ENCODE results near the gene MOSMO.
"Not testable (repeated sequence)": the region's sequence is repeated elsewhere in the genome, so short reads cannot be mapped to it uniquely, and the experiment has no call there.

Gene MOSMO

DNA sequence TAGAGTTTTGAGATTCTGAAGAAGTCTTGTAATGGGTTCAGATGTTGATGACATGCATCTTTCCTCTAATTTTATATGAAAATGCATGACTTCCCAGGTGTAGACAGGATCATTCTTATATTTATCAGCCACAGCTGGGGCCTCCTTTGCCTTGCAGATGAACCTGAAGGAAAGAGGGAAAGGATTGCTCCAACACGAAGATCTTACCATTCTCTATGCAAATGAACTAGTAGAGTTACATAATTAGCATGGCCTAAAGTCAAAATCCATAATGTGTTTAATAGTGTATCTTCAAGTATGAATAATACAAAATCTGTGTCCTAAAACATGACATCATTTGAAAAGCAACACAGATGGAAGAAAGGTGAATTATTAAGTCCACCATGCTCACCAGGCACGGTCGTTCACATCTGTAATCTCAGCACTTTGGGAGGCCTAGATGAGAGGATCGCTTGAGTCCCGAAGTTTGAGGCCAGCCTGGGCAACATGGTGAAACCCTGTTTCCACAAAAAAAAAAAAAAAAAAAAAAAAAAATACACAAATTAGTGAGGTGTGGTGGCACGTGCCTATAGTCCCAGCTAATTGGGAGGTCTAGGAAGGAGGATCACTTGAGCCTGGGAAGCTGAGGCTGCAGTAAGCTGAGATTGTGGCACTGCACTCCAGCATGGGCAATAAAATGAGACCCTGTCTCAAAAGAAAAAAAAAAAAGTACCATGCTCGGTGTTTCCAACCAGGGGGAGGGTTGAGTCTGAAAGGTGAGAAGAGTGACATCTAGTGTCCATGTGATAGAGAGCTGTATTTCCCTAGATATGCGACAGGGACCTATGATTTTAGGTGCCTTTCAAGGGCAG is 90.7 kb downstream of the MOSMO start:
- peak; percentile 47 for DNase-seq

DNA sequence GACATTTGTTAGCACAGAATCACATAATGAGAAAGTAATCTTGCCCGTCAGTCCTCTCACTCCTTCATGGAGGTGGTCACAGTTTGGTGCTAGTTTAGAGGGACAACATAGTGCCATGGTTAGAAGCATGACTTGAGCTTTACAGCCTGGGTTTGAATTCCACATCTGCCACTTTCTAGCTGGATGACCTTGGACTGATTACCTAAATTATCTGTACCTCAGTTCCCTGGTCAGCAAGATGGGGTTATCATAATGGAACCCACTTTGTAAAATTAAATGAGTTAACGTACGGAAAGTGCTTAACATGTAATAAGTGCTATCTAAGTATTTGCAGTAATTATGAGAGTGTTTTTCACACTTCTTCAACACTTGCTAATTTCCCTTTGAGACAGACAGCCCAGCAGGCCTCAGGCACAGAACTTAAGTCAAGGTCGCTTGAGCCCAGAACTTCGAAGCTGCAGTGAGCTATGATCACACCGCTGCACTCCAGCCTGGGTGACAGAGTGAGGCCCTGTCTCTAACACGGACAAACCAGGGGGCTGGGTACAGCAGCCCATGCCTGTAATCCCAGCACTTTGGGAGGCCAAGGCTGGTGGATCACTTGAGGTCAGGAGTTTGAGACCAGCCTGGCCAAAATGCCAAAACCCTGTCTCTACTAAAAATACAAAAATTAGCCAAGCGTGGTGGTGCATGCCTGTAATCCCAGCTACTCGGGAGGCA is 91.5 kb downstream of the MOSMO start:
- DNase-seq, result no peak

GRCh38 chr16:22103441-22103840 is 95.5 kb downstream of the MOSMO start:
- DNase-seq, result no peak

- DNase-seq, result no peak
Observed at GRCh38 chr16:22109258-22109898, 101.5 kb downstream of the MOSMO start.

GRCh38 chr16:22111629-22112028 is 103.7 kb downstream of the MOSMO start:
- not testable (repeated sequence) for DNase-seq

DNA sequence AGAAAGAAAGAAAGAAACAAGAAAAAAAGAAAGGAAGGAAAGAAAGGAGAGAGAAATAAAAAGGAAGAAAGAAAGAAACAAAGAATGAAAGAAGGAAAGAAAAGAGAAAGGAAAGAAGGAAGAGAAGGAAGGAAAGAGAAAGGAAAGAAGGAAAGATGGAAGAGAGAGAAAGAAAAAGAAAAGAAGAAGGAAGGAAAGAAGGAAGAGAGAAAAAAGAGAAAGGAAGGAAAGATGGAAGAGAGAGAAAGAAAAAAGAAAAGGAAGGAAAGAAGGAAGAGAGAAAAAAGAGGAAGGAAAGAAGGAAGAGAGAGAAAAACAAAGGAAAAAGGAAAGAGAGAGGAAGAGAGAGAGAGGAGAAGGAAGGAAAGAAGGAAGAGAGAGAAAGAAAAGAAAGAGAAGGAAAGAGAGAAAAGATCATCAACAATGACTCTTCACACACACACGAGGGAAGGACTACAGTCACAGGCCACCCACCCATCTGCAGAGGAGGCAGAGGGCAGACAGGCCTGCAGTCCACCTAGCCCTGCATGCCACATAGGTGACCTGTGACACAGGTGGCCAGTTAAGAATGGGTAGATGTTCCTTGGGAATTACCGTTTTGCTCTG is 108.3 kb downstream of the MOSMO start:
- no peak for DNase-seq

GRCh38 chr16:22117609-22118008 is 109.7 kb downstream of the MOSMO start:
- DNase-seq, result peak; percentile 41

DNA sequence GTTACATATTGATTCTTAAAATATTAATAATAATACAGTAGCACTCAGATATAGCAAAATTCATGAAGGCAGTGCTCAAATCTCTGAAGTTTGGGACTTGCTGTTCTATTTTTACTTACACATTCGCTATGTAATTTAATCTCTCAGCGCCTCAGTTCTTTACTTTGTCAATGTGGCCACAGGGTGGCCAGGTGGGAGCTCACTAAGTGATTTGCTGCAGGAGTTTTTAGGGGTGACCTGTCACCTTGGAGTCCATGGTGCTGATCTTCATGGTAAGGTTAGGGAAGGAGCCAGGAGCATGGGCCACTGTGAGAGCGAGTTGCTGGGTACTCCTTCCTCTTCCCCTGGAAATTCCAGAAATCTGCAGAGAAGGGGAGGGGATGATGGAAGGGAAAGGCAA is 112.5 kb downstream of the MOSMO start:
- DNase-seq, result no peak

DNA sequence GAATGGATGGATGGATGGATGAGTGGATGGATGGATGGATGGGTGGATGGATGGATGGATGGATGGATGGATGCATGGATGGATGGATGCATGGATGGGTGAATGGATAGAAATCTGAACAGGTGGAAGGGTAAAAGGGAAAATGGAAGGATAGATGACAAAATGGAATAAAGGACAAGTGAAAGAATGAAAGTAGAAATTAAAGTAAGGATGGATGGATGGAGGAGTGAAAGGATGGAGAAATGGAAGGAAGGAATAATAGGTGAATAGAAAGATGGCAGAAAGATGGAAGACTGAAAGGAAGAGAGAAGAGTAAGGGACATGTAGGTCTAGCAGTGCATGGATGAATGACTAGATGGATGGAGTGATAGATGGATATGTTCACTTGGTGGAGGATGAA is 114.3 kb downstream of the MOSMO start:
- DNase-seq, result no peak

DNA sequence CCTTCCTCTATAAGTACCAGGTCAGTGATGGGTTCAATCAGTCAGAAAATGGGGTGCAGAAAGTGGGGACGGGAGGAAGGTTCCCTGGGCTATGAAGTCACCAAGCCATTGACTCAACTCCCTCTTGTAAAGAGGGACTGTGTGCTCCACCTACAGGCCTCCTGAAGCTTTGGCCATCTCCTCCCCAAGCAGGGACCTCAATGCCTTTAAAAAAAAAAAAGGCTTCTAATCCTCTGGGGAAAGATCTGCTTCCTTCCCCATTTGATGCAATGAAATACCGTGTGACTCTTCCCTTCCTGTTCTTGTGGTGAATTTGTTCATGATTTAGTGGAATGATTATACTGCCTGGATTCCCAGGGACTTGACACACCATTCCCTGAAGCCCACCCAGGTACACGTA is 115.2 kb downstream of the MOSMO start:
- no peak for DNase-seq

DNA sequence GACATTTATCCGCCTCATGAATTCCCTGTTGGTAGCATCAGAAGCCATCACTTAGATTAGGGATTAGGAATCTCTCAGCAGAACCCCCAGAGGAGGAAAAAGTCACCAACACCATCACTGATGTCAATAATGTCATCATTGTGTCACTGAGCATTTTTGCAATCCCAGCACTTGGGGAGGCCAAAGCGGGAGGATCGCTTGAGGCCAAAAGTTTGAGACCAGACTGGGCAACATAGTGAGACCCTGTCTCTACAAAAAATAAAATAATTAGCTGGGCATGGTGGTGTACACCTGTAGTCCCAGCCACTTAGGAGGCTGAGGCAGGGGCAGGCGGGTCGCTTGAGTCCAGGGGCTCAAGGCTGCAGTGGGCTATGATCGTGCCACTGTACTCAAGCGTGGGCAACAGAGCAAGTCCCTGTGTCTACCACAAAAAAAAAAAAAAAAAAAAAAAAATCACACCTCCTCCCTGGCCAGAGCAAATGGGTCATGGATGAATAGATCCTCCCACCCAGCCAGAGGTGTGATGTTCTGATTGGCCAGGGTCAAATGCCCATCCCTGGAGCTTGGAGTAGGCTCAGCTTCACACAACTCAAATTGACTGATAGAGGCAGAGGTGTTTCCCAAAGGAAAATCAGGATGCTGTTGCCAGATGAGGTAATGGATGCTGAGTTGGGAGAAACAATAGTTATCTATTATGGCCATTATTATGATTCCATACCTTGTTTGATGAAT is 116.0 kb downstream of the MOSMO start:
- no peak for DNase-seq

- no peak for DNase-seq
Observed at GRCh38 chr16:22124583-22125284, 116.8 kb downstream of the MOSMO start.

GRCh38 chr16:22126037-22126558 is 118.2 kb downstream of the MOSMO start:
- DNase-seq, result no peak

DNA sequence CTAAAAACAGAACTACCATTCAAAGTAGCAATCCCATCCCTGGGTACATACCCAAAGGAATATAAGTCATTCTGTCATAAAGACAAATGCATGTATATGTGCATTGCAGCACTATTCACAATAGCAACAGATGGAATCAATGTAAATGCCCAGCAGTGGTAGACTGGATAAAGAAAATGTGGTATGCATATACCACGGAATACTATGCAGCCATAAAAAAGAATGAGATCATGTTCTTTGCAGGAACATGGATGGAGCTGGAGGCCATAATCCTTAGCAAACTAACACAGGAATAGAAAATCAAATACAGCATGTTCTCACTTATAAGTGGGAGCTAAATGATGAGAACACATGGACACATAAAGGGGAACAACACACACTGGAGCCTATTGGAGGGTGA is 120.6 kb downstream of the MOSMO start:
- not testable (repeated sequence) for DNase-seq

DNA sequence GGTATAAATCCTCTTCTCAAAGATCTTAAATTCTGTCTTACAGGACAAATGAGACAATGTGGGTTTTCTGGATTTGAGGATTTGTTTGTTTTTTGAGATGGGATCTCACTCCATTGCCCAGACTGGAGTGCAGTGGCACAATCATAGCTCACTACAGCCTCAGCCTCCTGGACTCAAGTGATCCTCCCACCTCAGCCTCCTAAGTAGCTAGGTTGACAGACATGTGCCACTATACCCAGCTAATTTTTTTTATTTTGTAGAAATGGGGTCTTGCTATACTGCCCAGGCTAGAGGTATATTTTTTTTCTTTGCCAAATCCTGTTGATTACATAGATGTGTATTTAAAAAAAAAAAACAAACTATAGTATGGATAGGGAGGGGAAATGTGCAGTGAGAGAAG is 122.6 kb downstream of the MOSMO start:
- DNase-seq, result no peak

- DNase-seq, result no peak
Observed at GRCh38 chr16:22132801-22133200, 124.9 kb downstream of the MOSMO start.
